HG03159 (cell line): Measurements from ENCODE around the gene SLC35C1.
A peak's percentile ranks its signal among the peaks of the same experiment; 100 is the strongest.

ENCODE experiments used
- ATAC-seq: cut with Tn5 transposase; IDR thresholded peaks from one replicate; pipeline ENCODE4 v1.9.1; 2021; ENCODE audit warnings: mild to moderate bottlenecking, moderate library complexity; ENCODE audit not compliant: unreplicated experiment

SLC35C1 gene

GRCh38 chr11:45804761-45805304 is at the start of gene SLC35C1:
SLC35C1 (plus strand) TSS chr11:45805149; CDS start chr11:45805802, 653 bp downstream.
- peak; percentile 93 for ATAC-seq

GRCh38 chr11:45755281-45755859 is 49.6 kb upstream of the SLC35C1 start:
- ATAC-seq: no peak

GRCh38 chr11:45756384-45757010 is 48.5 kb upstream of the SLC35C1 start:
- no peak for ATAC-seq

GRCh38 chr11:45757672-45758071 is 47.3 kb upstream of the SLC35C1 start:
- no peak for ATAC-seq

GRCh38 chr11:45761659-45762058 is 43.3 kb upstream of the SLC35C1 start:
- no peak for ATAC-seq

GRCh38 chr11:45765107-45765668 is 39.8 kb upstream of the SLC35C1 start:
- ATAC-seq: no peak

- no peak for ATAC-seq
These were observed 39.1 kb upstream of the SLC35C1 start for GRCh38 chr11:45765836-45766235.

GRCh38 chr11:45766469-45766868 is 38.5 kb upstream of the SLC35C1 start:
- no peak for ATAC-seq

GRCh38 chr11:45768486-45768885 is 36.5 kb upstream of the SLC35C1 start:
- ATAC-seq: no peak

GRCh38 chr11:45769960-45770359 is 35.0 kb upstream of the SLC35C1 start:
- ATAC-seq: no peak

GRCh38 chr11:45771193-45771565 is 33.8 kb upstream of the SLC35C1 start:
- ATAC-seq: peak; percentile 45

- peak; percentile 83 for ATAC-seq
These were observed 33.1 kb upstream of the SLC35C1 start for GRCh38 chr11:45771566-45772448.

- ATAC-seq: no peak
These were observed 32.5 kb upstream of the SLC35C1 start for GRCh38 chr11:45772449-45772774.

- ATAC-seq: no peak
These were observed 31.8 kb upstream of the SLC35C1 start for GRCh38 chr11:45772986-45773785.

- ATAC-seq: no peak
These were observed 30.9 kb upstream of the SLC35C1 start for GRCh38 chr11:45773786-45774655.

- ATAC-seq: no peak
These were observed 30.2 kb upstream of the SLC35C1 start for GRCh38 chr11:45774786-45775185.

GRCh38 chr11:45777127-45777969 is 27.6 kb upstream of the SLC35C1 start:
- ATAC-seq: no peak

GRCh38 chr11:45778341-45778740 is 26.6 kb upstream of the SLC35C1 start:
- no peak for ATAC-seq

GRCh38 chr11:45779602-45780001 is 25.3 kb upstream of the SLC35C1 start:
- ATAC-seq: no peak
